ENCODE measurements around the gene PCSK7.

DNA sequence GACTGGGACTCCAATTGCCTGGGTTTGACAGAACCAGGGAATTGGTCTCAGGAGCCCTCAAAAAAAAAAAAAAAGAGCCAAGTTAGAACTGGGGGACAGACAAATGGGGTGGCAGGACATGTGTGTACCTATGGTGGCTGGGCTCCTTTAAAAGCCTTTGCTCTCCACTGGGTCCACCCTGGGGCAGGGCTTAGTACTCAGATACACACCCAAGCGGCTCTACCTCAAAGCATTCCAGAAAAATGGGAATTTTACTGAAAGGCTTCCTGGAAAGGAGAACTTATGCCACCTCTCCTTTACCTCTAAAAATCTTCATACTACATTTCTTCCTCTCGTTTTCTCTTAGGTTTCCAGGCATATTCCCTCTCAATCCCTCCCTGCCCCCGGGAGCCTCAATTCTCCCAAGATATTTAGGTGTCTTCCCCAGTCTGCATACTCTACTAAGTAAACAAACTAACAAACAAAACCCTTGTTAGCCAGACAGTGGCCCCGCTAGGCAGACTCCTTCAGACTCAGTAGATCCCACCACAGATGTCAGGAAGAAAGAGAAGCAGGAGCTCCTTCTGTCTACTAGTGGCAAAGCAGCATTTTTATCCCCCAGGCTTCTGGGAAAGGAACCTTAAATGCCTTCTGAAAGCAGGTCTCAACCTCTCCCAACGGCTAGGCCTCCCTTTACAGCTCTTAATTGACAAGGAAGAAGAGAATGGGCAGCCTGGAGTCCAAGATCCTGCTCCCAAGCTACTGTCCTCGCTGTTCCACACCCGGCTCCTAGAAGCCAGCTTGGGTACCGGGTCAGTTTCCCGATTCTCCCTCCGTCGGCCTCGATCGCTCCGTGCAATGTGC is 653 bp downstream of the PCSK7 start:
- TF ChIP-seq, protein P1, sequence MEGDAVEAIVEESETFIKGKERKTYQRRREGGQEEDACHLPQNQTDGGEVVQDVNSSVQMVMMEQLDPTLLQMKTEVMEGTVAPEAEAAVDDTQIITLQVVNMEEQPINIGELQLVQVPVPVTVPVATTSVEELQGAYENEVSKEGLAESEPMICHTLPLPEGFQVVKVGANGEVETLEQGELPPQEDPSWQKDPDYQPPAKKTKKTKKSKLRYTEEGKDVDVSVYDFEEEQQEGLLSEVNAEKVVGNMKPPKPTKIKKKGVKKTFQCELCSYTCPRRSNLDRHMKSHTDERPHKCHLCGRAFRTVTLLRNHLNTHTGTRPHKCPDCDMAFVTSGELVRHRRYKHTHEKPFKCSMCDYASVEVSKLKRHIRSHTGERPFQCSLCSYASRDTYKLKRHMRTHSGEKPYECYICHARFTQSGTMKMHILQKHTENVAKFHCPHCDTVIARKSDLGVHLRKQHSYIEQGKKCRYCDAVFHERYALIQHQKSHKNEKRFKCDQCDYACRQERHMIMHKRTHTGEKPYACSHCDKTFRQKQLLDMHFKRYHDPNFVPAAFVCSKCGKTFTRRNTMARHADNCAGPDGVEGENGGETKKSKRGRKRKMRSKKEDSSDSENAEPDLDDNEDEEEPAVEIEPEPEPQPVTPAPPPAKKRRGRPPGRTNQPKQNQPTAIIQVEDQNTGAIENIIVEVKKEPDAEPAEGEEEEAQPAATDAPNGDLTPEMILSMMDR (optimal IDR thresholded peaks at IDR 0.05 in 1 of 3, IDR thresholded peaks at IDR 0.05 in 1 of 3, conservative IDR thresholded peaks at IDR 0.05 in 1 of 3; ENCODE audit: extremely low read depth in 1 of 3, insufficient read depth in 2 of 3, low read length in 3 of 3) = no peak
- no peak for TF ChIP-seq EZH2 (IDR thresholded peaks at IDR 0.05; ENCODE audit: low read length)

Data from keratinocyte (primary cell).